C4-2B (cell line): ENCODE data around the gene NGFR.

Experiments
- H3K27ac ChIP-seq: fragments of 450-650 bp; 2 replicates; pipeline ENCODE4 v1.5.1; 2017
- CTCF ChIP-seq: fragments of 450-650 bp; conservative IDR thresholded peaks from 2 replicates; pipeline ENCODE4 v1.5.1; 2017; ENCODE audit warnings: mild to moderate bottlenecking
- ZFX ChIP-seq: fragments of 450-650 bp; IDR thresholded peaks from 2 replicates; pipeline ENCODE4 v1.6.1; 2017

NGFR gene

DNA sequence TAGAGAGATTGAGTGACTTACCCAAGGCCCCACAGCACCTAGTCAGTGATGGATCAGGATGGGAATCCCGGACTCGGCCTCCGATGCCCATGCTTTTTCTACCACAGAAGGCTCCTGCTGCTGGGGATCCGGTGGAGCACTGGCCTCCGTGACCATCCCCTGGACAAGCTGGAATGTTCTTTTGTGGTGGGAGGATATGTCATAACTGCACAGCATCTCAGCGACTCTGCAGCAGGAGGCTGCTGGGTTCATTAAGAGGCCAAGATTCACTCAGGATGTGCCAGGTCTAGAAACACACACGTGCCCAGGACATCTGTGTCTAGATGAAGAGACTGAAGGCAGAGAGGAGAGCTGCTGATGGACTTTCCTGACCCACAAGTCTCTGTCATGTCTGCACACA lies 34.7 kb upstream of the NGFR start:
- no peak overlapping the region for H3K27ac ChIP-seq
- no peak for TF ChIP-seq CTCF
- no peak for TF ChIP-seq ZFX

- no peak for TF ChIP-seq CTCF
- TF ChIP-seq ZFX, result no peak
- H3K27ac ChIP-seq, result no peak overlapping the region
These were observed 33.5 kb upstream of the NGFR start for GRCh38 chr17:49461580-49461979.

- H3K27ac ChIP-seq, result no peak overlapping the region
- TF ChIP-seq ZFX, result no peak
- TF ChIP-seq CTCF, result no peak
These were observed 31.0 kb upstream of the NGFR start for GRCh38 chr17:49464049-49464448.

DNA sequence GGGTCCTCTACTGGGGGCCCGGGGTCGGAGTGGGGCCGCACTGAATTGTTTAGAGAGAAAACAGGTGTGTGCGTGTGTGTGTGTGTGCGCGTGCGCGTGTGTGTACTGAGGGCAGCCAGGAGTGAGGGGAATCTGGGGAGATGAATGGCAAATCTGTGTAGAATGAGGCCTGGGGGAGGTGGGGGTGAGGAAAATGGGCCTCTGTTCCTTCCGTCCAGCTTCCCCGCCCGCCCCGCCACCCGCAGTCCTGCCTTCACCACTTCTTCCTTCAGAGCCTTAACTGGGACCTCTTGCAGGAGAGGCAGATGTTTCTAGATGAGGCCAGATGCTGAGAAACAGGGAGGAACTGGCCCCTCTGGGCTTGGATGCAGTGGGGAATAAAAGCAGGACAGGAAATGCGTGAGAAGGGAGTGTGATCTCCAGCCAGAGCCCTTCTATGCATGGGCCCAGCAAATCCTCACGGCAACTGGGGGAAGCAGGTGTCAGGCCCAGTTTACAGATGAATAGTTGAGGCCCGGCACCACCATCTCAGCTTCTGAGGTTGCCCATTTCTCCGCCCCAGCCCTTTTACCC lies 29.7 kb upstream of the NGFR start:
- TF ChIP-seq ZFX (no peak), CTCF (no peak)
- no peak overlapping the region for H3K27ac ChIP-seq

DNA sequence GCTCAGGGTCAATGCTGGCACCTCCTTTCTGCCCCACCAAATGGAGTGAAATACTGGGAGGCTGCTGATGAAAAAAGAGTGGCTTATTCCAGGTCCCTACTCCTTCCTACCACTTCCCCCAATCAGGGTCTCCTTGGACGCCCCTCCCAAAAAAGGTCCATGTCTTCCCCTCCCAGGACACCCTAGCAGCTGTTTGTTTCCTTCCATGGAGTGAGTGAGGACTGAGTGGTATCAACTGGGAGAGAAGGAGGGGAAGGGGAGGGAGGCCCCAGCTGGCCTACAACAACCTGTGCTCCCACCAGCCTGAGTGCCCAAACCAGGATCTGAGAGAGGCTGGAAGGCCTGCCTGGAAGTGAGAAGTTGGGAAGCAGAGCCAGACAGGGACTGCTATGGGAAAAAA lies 28.7 kb upstream of the NGFR start:
- H3K27ac ChIP-seq, result no peak overlapping the region
- no peak for TF ChIP-seq CTCF
- no peak for TF ChIP-seq ZFX

- H3K27ac ChIP-seq, result no peak overlapping the region
- TF ChIP-seq ZFX, result no peak
- no peak for TF ChIP-seq CTCF
These were observed 27.9 kb upstream of the NGFR start for GRCh38 chr17:49467175-49467574.

GRCh38 chr17:49468811-49469385 lies 26.2 kb upstream of the NGFR start:
- no peak overlapping the region for H3K27ac ChIP-seq
- TF ChIP-seq CTCF (no peak), ZFX (no peak)
